Embryonic facial prominence (tissue), 1 donor: ENCODE measurements around the gene ALG12.

ENCODE experiments used
- DNase-seq: peaks from one replicate; pipeline ENCODE4 v3.0.0-alpha.2; 2016; ENCODE audit errors: extremely low spot score

ALG12 gene

DNA sequence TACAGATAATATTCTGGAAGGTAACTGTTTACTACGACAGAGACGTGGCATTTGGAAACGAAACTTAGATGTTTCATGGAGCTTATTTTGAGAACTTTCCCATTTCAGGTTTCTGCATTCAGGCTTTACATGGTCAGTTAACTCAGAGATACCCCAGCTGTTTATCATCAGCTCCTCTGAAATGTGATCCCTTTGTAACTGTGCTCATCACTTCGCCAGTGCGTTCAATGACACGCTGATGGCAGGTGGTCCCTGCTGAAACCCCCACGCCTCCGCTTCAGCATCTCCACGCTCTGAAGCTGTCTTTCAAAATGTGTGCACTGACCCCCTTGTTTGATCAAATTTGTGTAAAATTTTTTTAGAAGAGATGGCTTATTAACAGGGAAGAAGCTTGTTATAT lies 30.5 kb downstream of the ALG12 start:
- no peak for DNase-seq

DNA sequence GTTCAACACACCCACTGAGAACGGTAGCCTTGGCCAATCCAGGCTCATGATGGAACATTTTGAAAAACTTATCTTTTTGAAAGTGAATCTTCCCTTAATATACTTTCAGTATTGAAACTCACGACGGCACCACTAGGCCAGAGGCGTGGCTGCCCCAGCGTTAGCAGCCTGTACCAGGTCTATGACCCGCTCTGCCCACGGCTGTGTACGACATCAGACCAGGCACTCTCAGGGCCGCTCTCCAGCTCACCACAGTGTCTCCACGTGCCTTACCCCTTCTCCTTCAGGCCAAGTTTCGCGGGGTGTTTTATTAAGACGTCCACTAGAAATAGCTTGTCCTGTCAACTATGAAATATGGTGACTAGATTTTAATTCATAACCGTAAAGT lies 31.2 kb downstream of the ALG12 start:
- DNase-seq, result no peak

- no peak for DNase-seq
Observed at GRCh38 chr22:49886346-49887063, 31.7 kb downstream of the ALG12 start.

GRCh38 chr22:49885881-49886280 lies 32.4 kb downstream of the ALG12 start:
- no peak for DNase-seq

DNA sequence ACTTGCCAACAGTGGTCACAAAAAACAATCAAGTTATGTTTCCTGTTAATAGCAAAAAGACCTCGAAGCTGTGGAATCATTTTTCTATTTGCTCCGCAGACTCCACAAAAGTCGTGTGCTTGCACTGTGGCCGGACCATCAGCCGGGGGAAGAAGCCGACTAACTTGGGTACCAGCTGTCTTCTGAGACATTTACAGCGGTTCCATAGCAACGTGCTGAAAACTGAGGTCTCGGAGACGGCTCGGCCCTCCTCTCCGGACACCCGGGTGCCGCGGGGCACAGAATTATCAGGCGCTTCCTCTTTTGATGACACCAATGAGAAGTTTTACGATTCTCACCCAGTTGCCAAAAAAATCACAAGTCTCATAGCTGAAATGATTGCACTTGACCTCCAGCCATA lies 33.0 kb downstream of the ALG12 start:
- DNase-seq, result no peak

- DNase-seq, result no peak
Observed at GRCh38 chr22:49884503-49885260, 33.6 kb downstream of the ALG12 start.

DNA sequence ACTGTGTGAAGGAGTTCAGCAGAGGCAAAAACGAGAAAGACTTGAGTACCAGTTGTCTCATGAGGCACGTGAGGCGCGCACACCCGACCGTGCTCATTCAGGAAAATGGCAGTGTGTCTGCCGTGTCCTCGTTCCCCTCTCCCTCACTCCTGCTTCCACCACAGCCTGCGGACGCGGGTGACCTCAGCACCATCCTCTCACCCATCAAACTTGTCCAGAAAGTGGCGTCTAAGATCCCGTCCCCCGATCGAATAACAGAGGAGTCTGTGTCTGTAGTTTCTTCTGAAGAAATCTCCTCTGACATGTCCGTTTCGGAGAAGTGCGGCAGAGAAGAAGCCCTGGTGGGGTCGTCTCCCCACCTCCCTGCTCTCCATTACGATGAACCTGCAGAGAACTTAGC lies 34.2 kb downstream of the ALG12 start:
- DNase-seq, result no peak

DNA sequence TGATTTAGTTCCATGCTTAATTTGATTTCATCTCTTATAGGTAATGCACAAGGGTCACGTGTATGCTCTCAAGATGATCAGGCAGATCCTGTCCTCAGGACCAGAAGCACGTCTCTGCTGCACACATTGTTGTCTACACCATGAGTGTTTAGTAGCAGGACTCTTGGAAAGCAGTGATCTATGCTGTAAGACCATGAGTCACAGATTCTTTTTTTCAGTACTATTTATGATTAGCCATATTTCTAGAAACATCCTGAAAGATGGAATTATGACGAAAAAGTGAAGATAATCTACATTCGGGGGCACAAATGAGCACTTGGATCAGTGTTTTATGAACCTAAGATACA lies 35.0 kb downstream of the ALG12 start:
- no peak for DNase-seq

GRCh38 chr22:49882519-49883293 lies 35.5 kb downstream of the ALG12 start:
- DNase-seq, result no peak

DNA sequence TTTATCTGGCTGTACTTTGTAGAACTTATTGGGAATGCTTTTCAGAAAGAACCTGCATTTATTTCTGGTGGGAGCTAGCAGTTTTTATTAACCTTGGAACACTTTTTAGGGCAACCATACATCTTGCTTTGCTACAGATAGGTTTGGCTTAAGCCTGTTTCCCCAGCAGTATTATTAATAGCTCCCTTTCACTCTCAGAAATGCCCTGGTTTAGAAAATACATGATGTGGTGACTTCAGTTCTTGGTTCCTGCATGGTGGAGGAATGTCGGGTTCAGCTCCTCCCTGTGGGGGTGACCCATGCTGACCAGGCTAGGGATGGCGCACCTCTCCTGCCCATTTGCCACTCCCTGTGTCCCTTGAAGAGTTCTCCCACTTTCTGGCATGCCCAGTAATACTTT lies 36.4 kb downstream of the ALG12 start:
- DNase-seq, result no peak

- no peak for DNase-seq
Observed at GRCh38 chr22:49880281-49880680, 38.0 kb downstream of the ALG12 start.

DNA sequence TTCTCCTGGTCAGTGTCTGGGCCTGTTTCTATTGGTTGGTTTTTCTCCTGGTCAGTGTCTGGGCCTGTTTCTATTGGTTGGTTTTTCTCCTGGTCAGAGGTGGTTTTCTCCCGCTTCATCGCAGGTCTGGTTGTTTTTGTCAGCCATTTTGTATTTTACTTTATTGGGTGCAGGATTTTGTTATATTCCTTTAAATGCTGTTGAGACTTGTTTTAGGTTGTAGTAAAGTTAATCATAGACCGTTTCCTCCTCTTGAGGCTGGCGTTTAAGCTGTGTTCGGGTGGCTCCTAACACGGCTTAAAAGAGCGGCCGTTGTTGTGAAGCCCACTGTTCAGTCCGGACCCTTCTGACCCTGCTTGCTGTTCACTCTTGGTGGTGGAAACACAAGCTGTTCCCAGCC lies 38.4 kb downstream of the ALG12 start:
- DNase-seq, result no peak

- DNase-seq, result no peak
Observed at GRCh38 chr22:49878206-49878605, 40.0 kb downstream of the ALG12 start.

DNA sequence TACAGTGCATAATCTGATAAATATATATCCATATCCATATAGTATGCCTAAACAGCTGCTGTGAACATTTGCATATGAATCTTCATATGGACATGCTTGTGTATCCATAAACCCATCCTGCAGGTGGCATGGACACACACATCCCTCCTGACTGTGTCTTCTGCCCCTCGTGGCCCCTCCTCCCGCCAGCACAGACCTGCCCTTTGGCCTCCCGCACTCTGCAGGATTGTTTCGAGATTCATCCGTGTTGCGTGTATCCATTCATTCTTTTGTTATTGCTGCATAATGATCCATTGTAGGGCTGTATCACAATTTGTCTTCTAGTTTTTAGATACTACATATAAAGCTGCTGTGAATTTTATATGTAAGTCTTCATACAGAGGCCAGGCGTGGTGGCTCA lies 40.6 kb downstream of the ALG12 start:
- no peak for DNase-seq

DNA sequence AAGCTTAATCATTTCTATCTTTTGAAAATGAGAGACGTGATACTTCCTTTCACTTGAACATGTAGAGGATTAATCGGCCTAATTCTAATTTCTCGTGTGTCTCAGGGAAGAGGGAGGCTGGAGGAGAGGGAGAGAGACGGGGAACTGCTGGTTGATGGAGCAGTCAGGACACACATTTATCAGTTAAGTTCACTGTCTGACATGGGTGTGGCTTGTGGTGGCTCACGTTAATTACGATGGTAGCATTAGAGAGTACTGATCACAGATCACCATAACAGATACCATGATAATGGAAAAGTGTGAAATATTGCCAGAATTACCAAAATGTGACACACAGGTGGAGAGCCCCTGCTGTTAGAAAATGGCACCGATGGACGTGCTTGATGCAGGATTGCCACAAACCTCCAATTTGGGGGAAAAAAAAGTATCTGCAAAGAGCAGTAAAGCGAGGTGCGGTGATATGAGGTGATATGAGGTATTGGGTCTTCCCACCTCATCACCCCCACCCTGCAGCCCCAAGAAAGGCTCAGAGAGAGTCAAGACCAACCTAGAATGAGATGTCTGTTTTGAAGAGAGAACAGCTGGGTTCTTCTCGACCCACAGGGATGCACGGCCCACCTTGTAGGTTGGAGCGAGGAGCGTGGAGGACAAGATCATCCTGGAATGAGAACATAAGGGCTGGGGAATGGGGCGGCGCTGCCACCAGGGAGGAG lies 44.9 kb downstream of the ALG12 start:
- no peak for DNase-seq

DNA sequence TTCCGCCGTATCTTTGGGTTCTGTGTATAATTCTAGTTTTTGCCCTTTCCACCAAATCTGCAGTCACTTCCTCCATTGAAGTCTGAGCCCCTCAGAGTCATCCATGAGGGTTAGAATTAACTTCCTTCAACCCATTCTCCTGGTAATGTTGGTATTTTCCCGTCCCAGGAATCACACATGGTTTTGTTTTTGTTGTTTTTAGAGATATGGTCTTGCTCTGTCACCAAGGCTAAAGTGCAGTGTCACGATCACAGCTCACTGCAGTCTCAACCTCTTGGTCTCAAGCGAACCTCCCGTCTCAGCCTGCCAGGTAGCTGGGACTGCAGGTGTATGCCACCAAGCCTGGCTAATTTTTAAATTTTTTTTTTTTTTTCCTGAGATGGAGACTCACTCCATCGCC lies 45.9 kb downstream of the ALG12 start:
- no peak for DNase-seq

- no peak for DNase-seq
Observed at GRCh38 chr22:49871482-49871881, 46.8 kb downstream of the ALG12 start.

GRCh38 chr22:49869845-49870712 lies 48.2 kb downstream of the ALG12 start:
- DNase-seq, result no peak

GRCh38 chr22:49869086-49869830 lies 49.0 kb downstream of the ALG12 start:
- no peak for DNase-seq
